Measurements from ENCODE around the gene SLC6A12.

The SLC6A12 gene

GRCh38 chr12:210277-211141, 3.4 kb downstream of the SLC6A12 start:
- DNase-seq (ENCODE audit: insufficient read length, low spot score), result no peak
- no peak for TF ChIP-seq CTCF (IDR thresholded peaks at IDR 0.05; ENCODE audit: insufficient read depth, missing control alignments)
- FAIRE-seq, result no peak

GRCh38 chr12:209851-210250, 4.1 kb downstream of the SLC6A12 start:
- TF ChIP-seq CTCF (IDR thresholded peaks at IDR 0.05; ENCODE audit: insufficient read depth, missing control alignments), result no peak
- FAIRE-seq, result no peak
- DNase-seq (ENCODE audit: insufficient read length, low spot score), result no peak

- FAIRE-seq, result no peak
- no peak for DNase-seq (ENCODE audit: insufficient read length, low spot score)
- TF ChIP-seq CTCF (IDR thresholded peaks at IDR 0.05; ENCODE audit: insufficient read depth, missing control alignments), result no peak
Observed at GRCh38 chr12:209246-209645, 4.7 kb downstream of the SLC6A12 start.

GRCh38 chr12:208813-209212, 5.1 kb downstream of the SLC6A12 start:
- no peak for TF ChIP-seq CTCF (IDR thresholded peaks at IDR 0.05; ENCODE audit: insufficient read depth, missing control alignments)
- no peak for DNase-seq (ENCODE audit: insufficient read length, low spot score)
- FAIRE-seq, result no peak

GRCh38 chr12:207804-208203, 6.2 kb downstream of the SLC6A12 start:
- TF ChIP-seq CTCF (IDR thresholded peaks at IDR 0.05; ENCODE audit: insufficient read depth, missing control alignments), result no peak
- FAIRE-seq (no peak), DNase-seq (ENCODE audit: insufficient read length, low spot score) (no peak)

GRCh38 chr12:206746-207440, 7.1 kb downstream of the SLC6A12 start:
- TF ChIP-seq CTCF (IDR thresholded peaks at IDR 0.05; ENCODE audit: insufficient read depth, missing control alignments), result no peak
- no peak for DNase-seq (ENCODE audit: insufficient read length, low spot score)
- FAIRE-seq, result no peak

- DNase-seq (ENCODE audit: insufficient read length, low spot score) (no peak), FAIRE-seq (no peak)
- no peak for TF ChIP-seq CTCF (IDR thresholded peaks at IDR 0.05; ENCODE audit: insufficient read depth, missing control alignments)
Observed at GRCh38 chr12:205026-205425, 8.9 kb downstream of the SLC6A12 start.
